ENCODE data around the gene SLCO2A1. TPM values are rescaled to one million over a fixed set of nuclear protein-coding genes. Genes with fewer than 3 reads are reported as not detected.

Gene SLCO2A1
- total and polyA plus RNA-seq, 2 donors (not counting 1 experiment from before 2014, with no cell fraction given) = not detected

DNA sequence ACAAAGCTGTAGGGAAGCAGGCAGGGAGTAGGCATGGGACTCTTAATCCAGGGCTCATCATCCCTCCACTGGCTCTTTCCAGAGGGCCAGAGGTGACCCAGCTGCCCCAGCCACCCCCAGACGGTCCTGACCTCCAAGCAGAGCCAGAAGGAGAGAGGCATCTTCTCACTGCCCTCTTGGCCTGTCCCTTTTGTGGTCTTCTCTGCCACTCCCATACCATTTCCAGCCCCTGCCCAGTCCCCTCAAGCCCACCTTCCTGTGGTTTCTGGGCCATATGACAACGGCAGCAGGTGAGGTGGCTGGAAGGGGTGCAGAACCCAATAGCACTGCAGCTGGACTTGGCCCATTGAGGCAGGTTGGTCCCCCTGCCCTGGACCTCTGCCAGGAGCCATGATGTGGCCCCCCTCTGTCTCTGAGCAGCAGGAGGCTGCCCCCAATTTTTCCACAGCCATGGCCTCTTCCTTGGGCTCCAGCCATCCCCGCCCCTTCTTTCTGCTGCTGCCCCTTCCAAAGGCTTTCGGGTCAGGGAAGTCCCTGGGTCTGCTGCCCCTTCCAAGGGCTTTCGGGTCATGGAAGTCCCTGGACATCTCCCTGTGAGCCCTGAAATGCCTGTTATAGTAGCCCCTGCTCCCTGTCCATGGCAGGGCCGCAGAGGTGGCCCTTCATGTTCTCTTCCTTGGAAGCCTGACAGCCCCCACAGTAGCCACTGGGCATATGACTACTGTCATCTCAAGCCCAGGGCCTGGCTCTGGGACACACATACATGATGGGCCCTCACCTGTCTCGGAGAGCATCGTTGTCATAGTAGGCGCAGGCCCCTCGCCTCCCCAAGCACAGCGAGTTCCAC lies 94.5 kb downstream of the SLCO2A1 start:
- ChIA-PET POLR2A (no interaction called here), CTCF (no interaction called here)
- Mint-ChIP-seq H3K27me3 (peaks cover 8% of the 10 kb centered on the region), H3K4me1 (no peaks in the 10 kb centered on the region), H3K9me3 (ENCODE audit: insufficient read depth) (no peaks in the 10 kb centered on the region), H3K4me3 (no peak overlapping the region), H3K27ac (no peak overlapping the region)
- Histone ChIP-seq H3K36me3 (replicated peaks in 1 of 2; ENCODE audit: control extremely low read depth in 1 of 2, control insufficient read depth in 1 of 2, extremely low read depth in 1 of 2, insufficient read depth in 2 of 2, low read length in 1 of 2) (no peaks in the 10 kb centered on the region), H3K4me1 (ENCODE audit: control insufficient read depth in 2 of 2, insufficient read depth in 2 of 2, low read length in 2 of 2) (no peaks in the 10 kb centered on the region), H3K9ac (ENCODE audit: low read length) (no peak overlapping the region), H3K27me3 (replicated peaks in 1 of 4; ENCODE audit: control extremely low read depth in 1 of 4, control insufficient read depth in 3 of 4, insufficient read depth in 4 of 4, low read length in 3 of 4) (no peaks in the 10 kb centered on the region), H2AFZ (ENCODE audit: insufficient read depth, low read depth, low read length, poor library complexity, severe bottlenecking) (no peak overlapping the region), H4K20me1 (ENCODE audit: control insufficient read depth, insufficient read depth, low read length, poor library complexity, severe bottlenecking) (no peaks in the 10 kb centered on the region), H3K79me2 (ENCODE audit: control insufficient read depth, insufficient read depth, low read length) (no peaks in the 10 kb centered on the region), H3K4me2 (replicated peaks; ENCODE audit: low read depth, low read length, poor library complexity, severe bottlenecking) (no peak overlapping the region), H3K27ac (ENCODE audit: low read length in 2 of 2) (no peak overlapping the region), H3K4me3 (ENCODE audit: control extremely low read depth in 1 of 5, extremely low read depth in 1 of 5, insufficient read depth in 1 of 5, low read depth in 2 of 5, low read length in 4 of 5) (no peak overlapping the region), H3K9me3 (ENCODE audit: control extremely low read depth in 1 of 3, control insufficient read depth in 2 of 3, insufficient read depth in 1 of 3, low read length in 2 of 3) (no peaks in the 10 kb centered on the region)
- intact Hi-C loops (cut with micrococcal nuclease) = no loop called here
- 95% methylated on average over 10 of the region's 11 CpGs for WGBS (ENCODE audit: insufficient coverage)
- no peak for DNase-seq
- no peak for TF ChIP-seq EZH2 (IDR thresholded peaks at IDR 0.05; ENCODE audit: borderline replicate concordance, insufficient read depth, low read depth, low read length, poor library complexity, severe bottlenecking)
- TF ChIP-seq, protein P1, sequence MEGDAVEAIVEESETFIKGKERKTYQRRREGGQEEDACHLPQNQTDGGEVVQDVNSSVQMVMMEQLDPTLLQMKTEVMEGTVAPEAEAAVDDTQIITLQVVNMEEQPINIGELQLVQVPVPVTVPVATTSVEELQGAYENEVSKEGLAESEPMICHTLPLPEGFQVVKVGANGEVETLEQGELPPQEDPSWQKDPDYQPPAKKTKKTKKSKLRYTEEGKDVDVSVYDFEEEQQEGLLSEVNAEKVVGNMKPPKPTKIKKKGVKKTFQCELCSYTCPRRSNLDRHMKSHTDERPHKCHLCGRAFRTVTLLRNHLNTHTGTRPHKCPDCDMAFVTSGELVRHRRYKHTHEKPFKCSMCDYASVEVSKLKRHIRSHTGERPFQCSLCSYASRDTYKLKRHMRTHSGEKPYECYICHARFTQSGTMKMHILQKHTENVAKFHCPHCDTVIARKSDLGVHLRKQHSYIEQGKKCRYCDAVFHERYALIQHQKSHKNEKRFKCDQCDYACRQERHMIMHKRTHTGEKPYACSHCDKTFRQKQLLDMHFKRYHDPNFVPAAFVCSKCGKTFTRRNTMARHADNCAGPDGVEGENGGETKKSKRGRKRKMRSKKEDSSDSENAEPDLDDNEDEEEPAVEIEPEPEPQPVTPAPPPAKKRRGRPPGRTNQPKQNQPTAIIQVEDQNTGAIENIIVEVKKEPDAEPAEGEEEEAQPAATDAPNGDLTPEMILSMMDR (IDR thresholded peaks at IDR 0.05) = no peak
- ATAC-seq (ENCODE audit: low read depth) = no peak
